Mesenteric fat pad (tissue), 1 donor: ENCODE measurements around the gene WBP1L. TPM values are rescaled to one million over a fixed set of nuclear protein-coding genes. Genes with fewer than 3 reads are reported as not detected.
"Not testable (repeated sequence)": the region's sequence is repeated elsewhere in the genome, so short reads cannot be mapped to it uniquely, and the experiment has no call there.

ENCODE experiments used
- DNase-seq: peaks from one replicate; pipeline ENCODE4 v3.0.0-alpha.2; 2020; ENCODE audit warnings: low spot score
- long read RNA-seq: library from polyadenylated mRNA; unstranded; transcript quantifications from one replicate; pipeline ENCODE4 v2.0.0, GENCODE V29; 2020
- total RNA-seq: library from RNA; stranded (reverse); fragmentation: NEBNext Ultra II Directional; extraction: Animal tissue kit (Norgen Biotek cat#: 25700); gene quantifications from one replicate; pipeline ENCODE4 v1.2.1, GENCODE V29; 2021
- donor health status: DM: yes; HTN: yes; CAD: no.

The WBP1L gene
- 98.0 TPM for total RNA-seq
- long read RNA-seq, partial matches to known transcripts, result 47 of 56 reads
- long read RNA-seq, other reads (novel, unspliced or antisense), result 6 of 56 reads

DNA sequence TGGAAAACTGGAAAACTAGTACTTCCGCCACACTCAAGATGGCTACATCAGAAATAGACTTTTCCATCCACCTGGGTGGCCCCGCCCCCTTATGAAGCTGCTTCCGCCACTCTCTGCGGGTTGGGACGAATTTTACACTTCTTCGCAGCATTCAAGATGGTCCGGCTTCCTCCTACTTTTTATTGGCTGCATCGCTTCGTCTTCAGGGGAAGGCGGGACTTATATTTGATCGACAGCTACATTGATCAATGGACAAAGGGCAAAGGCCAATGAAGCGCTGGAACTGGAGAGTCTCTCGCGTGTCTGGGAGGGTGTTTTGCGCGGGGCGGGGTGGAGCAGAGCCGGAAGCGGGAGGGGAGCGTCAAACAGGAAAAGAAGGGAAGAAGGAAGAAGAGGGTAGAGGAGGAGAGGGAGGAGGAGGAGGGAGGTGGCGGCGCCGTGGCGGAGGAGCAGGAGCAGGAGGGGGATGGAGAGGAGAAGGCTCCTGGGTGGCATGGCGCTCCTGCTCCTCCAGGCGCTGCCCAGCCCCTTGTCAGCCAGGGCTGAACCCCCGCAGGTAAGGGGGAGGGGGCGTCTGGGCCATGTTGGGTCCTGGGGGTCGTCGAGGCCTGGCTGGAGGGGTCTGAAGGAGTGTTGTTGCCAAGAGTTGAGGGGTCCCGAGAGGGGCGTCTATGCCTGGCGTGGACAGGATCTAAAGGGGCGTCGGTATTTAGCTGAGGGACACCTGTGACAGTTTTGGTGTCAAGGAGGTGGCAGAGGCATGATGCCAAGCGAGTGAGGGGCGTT lies at the start of gene WBP1L:
TSS of gene WBP1L (plus strand) at position 361 of the 786 bp plus-strand sequence. CDS start at position 467, 106 bp downstream.
- peak; percentile 96 for DNase-seq

GRCh38 chr10:102695401-102695800 lies 48.3 kb upstream of the WBP1L start:
- DNase-seq, result not testable (repeated sequence)

DNA sequence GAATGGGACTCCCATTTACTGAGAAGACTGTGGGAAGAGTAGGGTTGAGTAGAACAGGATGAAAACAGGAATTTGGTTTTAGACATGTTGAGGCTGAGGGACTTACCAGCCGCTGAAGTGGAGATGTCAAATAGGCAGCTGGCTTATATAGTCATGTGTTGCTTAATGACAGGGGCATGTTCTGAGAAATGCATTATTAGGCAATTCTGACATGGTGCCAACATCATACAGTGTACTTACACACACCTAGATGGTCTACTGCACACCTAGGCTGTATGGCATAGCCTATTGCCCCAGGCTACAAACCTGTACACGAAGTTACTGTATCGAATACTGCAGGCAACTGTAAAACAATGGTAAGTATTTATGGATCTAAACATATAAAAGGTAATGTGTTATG lies 47.0 kb upstream of the WBP1L start:
- no peak for DNase-seq

- no peak for DNase-seq
These were observed 44.9 kb upstream of the WBP1L start for GRCh38 chr10:102698894-102699293.

- no peak for DNase-seq
These were observed 42.5 kb upstream of the WBP1L start for GRCh38 chr10:102701272-102701671.

GRCh38 chr10:102701796-102702195 lies 42.0 kb upstream of the WBP1L start:
- DNase-seq, result no peak

DNA sequence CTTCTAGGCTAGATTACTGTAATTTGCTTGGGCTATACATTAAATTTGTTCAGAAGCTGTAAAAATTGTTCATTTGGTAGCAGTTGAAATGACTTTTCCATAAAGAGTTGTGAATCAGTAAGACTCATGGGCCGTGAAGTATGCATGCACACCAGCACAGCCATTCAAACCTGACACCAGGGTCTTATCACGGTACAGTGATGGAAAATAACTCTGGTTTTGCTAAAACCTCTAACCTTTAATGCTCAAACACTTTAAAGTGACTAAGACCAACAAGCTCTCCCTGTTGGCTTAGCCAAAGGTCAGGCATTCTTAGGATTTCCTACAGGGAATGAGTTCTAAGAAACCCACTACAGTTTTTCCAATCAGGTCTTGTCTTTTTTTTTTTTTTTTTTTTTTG lies 41.0 kb upstream of the WBP1L start:
- no peak for DNase-seq

- DNase-seq, result no peak
These were observed 38.8 kb upstream of the WBP1L start for GRCh38 chr10:102704915-102705314.

GRCh38 chr10:102705531-102705930 lies 38.2 kb upstream of the WBP1L start:
- DNase-seq, result no peak

GRCh38 chr10:102710609-102711008 lies 33.1 kb upstream of the WBP1L start:
- DNase-seq, result no peak

- no peak for DNase-seq
These were observed 31.7 kb upstream of the WBP1L start for GRCh38 chr10:102712089-102712488.

GRCh38 chr10:102712843-102713538 lies 30.8 kb upstream of the WBP1L start:
- DNase-seq, result no peak

DNA sequence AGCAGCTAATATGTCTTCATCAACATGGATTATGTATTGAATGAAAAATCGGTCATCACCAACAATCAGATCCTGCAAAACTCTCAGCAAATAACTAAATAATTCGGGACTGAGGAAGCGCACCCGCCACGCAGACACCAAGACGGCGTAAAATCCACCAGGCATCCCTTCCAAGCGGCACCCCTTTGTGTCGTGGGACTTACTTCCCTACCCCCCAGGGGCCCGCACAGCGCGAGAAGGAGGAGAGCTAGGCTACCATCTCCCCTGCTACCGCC lies 30.3 kb upstream of the WBP1L start:
- DNase-seq, result no peak

DNA sequence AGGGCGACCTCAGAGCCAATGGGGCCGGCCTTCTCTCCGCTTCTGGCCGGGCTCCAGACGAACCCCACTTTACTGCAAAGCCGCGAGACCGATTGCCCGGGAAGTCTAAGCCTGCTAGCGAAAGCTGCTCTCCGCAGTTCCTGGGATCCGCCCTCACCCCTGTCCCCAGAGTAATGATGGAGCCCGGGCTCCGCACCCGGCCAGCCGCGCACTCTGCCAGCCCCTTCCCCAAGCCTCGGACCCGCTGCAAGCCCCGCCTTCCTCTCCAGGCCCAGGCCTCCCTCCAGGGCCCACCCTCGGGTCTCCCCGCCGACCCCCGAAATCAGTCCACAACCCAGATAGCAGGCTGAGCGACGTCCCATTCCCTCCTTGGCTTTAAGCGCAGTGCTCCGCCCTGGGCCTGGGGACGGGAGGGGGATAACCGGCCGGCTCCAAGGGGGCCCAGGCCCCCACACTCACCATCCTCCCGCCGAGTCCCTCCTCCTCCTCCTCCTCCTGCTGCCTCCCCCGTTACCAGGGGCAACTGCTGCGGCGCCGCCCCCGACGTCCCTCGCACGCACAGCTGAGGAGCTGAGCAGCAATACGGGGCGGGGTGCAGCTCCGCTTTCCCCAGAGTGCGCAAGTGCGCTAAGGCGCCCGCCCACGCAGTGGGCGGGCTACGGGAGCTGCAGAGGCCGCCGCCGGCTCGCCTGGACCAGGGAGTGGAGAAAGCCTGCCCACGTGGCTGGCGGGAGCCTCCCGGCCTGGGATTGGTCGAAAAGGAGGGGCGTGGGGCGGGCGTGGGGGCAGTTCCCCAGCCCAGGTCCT lies 29.7 kb upstream of the WBP1L start, which contains the start of gene ARL3:
TSS of gene ARL3 (minus strand) at position 584 of the 807 bp plus-strand sequence. CDS start at position 462, 122 bp downstream.
- DNase-seq, result peak; percentile 99

DNA sequence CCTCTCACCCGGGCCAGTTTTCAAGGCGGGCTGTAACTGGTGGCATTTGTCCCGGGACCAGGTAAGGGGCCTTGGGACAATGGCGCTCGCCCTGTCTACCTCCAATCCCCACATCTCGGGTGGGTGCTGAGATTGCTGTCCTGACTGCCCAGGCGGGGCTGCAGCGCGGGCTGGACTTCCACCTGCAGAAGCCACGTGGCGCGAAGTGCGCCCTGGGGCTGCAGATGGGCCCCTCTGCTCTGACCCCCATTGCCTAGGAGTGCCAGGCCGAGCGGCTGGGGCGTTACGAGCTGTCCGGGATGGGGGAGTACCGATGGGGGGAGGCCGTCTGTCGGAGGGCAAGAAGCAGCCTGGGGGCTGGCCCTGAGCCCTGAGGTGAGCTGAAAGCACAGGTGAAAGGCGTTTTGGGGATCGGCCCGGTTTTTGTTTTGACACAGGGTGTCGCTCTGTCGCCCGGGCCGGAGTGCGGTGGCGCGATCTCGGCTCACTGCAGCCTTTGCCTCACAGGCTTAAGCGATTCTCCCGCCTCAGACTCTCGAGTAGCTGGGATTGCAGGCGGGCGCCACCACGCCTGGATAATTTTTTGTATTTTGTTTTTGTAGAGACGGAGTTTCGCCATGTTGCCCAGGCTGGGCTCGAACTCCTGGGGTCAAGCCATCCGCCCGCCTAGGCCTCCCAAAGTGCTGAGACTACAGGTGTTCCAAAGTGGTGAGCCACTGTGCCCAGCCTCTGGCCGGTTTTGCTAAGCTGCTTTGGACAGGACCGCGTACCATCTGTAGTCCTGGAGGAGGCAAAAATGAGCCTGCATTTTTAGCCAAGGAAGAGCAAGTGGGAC lies 28.9 kb upstream of the WBP1L start, which contains the start of gene SFXN2:
TSS of gene SFXN2 (plus strand) at position 16 of the 835 bp plus-strand sequence. CDS start 12,001 bp downstream, outside the sequence.
- DNase-seq, result no peak

GRCh38 chr10:102715880-102716279 lies 27.9 kb upstream of the WBP1L start:
- DNase-seq, result no peak

- DNase-seq, result not testable (repeated sequence)
These were observed 26.7 kb upstream of the WBP1L start for GRCh38 chr10:102716900-102717565.

- DNase-seq, result no peak
These were observed 25.5 kb upstream of the WBP1L start for GRCh38 chr10:102718220-102718619.

DNA sequence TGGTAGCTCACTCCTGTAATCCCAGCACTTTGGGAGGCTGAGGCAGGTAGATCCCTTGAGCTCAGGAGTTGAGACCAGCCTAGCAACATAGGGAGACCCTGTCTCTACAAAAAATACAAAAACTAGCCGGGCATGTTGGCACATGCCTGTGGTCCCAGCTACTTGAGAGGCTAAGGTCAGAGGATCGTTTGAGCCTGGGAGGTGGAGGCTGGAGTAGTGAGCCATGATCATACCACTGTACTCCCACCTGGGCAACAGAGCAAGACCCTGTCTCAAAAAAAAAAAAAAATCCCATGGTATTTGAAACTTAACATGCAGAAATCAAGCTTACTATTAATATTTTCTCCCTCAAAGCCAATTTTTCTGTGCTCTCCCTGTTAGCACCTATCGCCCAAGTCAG lies 23.4 kb upstream of the WBP1L start:
- no peak for DNase-seq

- DNase-seq, result no peak
These were observed 22.9 kb upstream of the WBP1L start for GRCh38 chr10:102720775-102721301.
